ENCODE data around the gene SPR.

Gene SPR

DNA sequence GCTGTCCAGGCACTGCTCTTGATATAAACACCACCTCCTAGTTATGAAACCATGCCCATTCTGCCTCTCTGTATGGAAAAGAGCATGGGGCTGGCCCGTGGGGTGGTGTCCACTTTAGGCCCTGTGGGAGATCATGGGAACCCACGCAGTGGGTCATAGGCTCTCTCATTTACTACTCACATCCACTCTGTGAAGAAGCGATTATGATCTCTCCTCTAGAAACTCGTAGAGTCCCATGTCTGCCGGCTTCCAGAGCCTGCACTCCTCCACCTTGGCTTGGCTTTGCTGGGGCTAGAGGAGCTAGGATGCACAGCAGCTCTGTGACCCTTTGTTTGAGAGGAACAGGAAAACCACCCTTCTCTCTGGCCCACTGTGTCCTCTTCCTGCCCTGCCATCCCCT, 46.0 kb downstream of the SPR start:
- DNase-seq, result no peak

DNA sequence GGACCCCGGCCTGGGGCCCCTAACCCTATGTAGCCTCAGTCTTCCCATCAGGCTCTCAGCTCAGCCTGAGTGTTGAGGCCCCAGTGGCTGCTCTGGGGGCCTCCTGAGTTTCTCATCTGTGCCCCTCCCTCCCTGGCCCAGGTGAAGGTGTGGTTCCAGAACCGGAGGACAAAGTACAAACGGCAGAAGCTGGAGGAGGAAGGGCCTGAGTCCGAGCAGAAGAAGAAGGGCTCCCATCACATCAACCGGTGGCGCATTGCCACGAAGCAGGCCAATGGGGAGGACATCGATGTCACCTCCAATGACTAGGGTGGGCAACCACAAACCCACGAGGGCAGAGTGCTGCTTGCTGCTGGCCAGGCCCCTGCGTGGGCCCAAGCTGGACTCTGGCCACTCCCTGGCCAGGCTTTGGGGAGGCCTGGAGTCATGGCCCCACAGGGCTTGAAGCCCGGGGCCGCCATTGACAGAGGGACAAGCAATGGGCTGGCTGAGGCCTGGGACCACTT, 46.5 kb downstream of the SPR start:
- DNase-seq, result no peak

DNA sequence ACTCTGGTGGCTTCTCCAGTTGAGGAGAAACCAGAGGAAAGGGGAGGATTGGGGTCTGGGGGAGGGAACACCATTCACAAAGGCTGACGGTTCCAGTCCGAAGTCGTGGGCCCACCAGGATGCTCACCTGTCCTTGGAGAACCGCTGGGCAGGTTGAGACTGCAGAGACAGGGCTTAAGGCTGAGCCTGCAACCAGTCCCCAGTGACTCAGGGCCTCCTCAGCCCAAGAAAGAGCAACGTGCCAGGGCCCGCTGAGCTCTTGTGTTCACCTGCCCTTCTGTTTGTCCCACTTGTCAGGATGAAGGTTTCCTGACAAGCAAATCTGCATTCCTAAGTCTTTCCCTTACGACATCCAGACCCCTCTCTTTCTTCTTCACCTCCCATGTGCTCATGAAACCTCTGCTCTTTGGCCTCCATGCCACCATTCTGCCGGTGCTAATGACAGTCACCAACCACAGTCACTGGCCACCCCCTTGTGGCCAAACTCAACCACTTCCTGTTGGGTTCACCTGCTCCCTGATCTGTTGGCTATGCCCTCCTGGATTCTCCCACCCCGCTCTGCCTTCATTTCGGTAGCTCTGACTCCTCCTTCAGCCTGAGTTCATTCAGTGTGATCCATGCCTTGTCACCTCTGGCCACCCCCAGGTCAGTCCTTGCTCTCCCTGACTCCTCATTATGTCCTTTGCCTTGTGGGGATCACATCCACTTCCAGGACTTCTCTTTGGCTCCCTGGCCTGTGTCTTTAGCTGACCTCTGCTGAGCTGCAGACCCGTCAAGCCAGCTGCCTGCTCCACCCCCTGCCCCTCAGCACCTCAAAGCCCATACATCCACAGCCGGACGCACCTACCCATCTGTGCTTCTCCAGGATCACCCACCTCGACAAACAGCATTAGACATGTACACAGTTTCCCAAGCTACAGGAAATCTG, 47.7 kb downstream of the SPR start:
- no peak for DNase-seq

DNA sequence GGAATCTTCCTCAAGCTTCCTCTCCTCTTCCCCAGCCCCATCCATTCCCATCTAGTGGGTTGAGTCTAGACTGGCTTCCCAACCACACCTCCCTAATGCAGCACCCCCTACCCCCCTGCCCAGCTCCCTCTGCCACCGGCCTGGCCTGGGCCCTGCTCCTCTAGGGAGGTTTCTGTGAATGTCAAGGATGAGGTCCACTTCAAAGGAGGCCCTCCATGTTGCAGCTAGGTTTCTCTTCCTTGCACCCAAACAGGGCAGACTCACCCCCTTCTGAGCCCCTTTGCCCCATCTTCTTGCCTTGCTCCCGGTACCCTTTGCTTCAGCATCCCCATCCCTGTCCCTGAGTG, 48.4 kb downstream of the SPR start:
- no peak for DNase-seq

DNA sequence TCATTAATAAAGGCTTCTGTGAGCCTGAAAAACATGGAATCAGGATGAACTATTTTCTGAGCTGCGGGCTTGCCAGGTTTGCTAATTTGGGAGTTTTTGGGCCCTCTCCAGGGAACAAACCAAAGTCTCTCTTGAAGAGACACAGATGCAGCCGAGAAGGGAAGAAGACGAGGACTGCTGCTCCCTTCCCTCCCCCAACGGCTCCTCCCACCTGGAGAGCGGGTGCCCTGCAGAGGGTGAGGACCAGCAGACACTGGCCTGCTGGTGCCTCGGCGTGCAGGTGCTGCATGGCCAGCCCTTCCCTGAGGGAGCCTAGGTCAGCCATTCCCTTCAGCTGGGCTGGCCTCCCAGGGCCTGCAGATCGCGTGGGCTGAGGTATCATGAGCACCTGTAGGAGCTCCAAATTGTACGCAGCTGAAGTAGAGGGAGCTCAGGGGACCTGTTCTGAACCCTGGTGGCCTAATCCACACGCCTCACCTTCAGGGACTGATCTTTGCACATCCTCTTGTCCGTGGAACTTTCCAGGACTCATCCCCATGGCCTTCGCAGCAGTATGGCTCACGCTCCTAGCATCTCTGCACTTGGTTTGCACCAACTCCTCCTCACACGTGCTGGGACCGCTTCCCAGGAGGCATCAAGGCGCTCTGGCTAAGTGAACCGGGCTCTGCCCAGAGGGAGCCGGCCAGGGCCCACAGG, 49.6 kb downstream of the SPR start:
- no peak for DNase-seq

DNA sequence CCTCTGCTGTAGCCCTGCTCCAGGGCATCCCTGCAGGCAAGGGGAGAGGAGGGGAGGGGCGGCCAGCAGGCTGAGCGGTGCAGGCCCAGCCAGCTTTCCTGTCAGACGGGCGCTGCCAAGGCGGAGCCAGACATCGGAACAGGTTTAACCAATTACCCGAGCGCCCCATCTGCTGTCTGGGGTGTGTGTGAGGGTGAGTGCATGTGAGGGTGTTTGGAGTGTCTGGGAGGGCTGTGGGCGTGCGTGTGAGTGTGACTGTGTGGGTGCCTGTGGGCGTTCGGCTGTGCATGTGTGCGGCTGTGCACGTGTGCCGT, 50.1 kb downstream of the SPR start:
- no peak for DNase-seq

DNA sequence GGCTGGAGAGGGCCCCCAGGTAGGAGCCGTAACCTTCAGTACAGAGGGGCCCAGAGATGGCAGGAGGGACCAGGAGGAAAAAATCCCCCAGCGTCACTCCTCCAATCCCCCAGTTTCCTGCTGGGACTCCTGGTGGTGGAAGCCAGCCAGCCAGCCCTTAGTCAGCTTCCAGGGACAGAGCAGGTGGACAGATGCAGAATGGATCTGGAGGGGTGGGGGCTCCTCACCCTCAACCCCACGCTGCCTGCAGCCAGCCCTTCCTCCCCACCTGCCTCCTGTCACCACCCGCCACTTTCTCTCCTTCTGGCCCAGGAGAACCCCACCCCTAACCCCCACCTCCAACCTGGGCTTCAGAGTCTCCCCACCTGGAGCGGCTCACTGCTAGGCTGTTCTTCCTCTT, 51.2 kb downstream of the SPR start:
- DNase-seq, result no peak

DNA sequence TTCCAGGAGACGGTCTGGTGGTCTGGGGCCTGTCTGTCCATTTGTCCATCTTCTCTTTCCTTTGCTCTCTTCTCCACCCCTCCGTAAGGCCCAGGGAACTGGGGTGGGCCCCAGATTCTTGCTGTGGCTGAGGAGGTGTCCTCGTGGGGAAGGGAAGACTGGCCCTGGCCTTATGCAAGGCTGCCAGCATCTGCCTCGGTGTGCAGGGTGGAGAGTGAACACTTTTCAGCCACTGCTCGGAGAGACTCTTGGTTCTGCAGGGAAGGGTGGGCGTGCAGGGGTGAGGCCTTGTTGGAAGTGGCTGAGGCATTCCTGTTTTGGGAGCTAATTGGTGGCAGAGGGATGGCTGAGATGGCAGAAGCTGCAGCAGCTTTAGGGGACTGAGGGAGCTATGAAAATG, 53.2 kb downstream of the SPR start:
- no peak for DNase-seq

DNA sequence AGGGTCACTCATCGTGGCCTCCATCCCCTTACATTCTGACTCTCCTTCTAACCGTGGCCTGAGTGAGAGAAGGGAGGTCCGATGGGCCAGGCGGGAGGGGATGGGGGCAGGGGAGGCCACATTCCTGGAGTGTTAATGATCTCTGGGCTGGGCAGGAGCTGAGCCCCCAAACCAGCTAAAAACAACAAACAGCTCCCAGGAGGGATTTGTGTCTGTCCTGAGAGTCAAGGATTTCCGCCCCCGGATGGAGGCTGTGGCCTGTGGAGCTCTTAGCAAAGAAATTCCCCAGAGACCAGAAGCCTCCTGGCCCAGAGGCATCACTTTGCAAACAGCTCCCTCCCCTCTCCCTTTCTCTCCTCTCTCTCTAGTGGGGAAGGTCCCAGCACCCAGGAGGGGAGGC, 53.6 kb downstream of the SPR start:
- DNase-seq, result no peak

Data from CD4-positive, alpha-beta T cell treated with Interleukin-4 for 4 hours (primary cell).